GDM1 (cell line): ENCODE data around the gene ANKRD36C.
"Not testable (repeated sequence)": the region's sequence is repeated elsewhere in the genome, so short reads cannot be mapped to it uniquely, and the experiment has no call there.

ENCODE experiments used
- DNase-seq: peaks from one replicate; lab custom pipeline; 2025; lab: John Stamatoyannopoulos, UW

ANKRD36C gene

GRCh38 chr2:95991351-95992094, at the start of gene ANKRD36C:
Gene ANKRD36C, minus strand, starts transcription at chr2:95991824. Its CDS starts 116 bp downstream, at chr2:95991708.
- DNase-seq = not testable (repeated sequence)

DNA sequence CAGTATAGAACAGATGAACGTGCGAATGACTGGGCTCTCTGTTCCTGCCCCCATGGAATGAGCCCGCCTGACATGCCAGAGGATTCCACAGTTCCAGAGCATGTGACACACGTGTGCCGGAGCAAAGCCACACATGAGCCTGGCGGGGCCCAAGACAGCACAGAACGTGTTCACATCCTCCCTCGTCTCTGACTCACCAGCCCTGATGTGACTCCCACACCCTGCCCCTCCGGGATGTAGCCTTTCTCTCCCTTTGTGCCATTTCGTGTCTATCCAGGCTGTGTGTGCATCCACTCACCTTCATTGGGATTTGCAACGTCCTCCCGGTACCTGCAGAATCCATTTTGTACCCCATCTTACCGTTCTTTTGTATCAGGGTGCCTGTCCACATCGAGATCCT, 43.9 kb upstream of the ANKRD36C start:
- DNase-seq = not testable (repeated sequence)

DNA sequence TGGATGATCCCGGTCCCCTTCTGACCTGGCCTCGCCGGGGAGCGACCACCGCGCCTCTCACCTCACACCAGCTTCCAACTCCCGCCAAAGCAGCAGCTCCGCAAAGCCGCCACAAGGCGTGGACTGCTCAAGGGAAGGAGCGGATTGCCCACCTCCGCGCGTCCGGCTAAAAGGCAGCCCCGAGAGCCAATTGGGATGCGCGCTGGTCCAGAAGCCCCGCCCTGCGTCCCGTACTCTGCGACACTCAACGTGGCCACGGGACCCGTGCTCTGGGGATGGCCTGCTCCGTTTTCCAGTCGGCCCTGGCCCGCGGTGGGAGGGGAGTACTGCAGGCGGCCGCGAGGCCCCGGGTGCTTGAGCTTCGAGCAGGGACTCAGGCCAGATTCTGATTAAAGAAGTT, 43.2 kb upstream of the ANKRD36C start, which contains the start of gene GPAT2:
TSS of gene GPAT2 (minus strand) at position 125 of the 400 bp plus-strand sequence. CDS start 2,557 bp downstream, outside the sequence.
- not testable (repeated sequence) for DNase-seq

DNA sequence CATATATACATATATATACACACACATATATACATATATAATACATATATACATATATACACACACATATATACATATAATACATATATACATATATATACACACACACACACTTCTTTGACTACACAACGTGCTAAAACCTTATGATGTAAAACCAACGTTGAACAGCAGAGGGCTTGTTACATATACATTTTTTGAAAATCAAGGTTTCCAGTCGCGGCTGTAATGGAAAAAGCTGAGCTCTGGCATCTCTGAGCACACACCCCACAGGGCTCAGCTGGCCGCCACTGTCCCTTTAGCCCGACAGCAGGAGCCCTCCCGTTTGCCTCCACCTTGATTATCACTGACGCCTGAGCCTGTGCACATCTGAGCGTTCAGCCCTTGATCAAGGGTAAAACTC, 42.4 kb upstream of the ANKRD36C start:
- not testable (repeated sequence) for DNase-seq

DNA sequence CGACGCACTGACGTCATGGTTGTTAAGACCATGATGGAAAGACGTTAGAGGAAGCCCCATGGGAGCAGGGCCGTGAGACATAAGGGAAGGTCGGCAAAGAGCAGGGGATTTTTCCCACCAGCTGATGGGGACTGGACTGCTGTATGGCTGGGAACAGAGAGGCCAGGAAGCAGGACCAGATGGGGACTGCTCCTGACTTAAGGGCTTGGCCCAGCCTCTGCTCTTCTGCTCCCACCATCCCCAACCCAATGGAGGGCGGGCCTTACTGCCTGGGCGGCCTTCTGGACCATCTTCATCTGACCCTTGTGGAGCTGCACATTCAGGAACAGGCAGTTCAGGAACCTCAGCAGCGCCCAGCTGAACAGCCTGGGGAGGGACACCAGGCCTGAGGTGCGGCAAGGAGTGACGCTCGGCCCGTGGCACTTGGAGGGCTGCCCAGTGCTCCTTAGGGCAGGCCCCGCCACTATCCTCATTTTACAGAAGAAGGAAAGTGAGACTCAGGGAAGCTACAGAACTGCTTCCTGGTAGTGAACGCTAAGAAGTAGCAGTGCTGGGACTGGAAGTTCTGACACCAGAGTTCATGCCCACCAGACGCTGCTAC, 36.2 kb upstream of the ANKRD36C start:
- not testable (repeated sequence) for DNase-seq

GRCh38 chr2:96025755-96026154, 34.1 kb upstream of the ANKRD36C start:
- not testable (repeated sequence) for DNase-seq

DNA sequence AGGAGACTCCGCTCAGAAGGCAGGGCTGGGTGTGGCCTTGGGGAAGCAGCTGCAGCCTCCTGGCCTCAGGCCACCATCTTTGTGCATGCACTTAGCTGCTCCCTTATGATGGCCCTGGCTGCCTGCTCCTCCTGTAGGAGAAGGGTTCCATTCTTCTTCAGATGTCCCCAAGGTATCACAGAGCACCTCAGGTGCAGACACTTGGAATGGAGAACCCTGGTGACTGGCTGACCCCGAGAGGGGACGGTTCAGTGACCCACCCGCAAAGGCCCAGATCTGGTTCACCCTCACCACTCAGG, 33.5 kb upstream of the ANKRD36C start:
- DNase-seq = no peak

DNA sequence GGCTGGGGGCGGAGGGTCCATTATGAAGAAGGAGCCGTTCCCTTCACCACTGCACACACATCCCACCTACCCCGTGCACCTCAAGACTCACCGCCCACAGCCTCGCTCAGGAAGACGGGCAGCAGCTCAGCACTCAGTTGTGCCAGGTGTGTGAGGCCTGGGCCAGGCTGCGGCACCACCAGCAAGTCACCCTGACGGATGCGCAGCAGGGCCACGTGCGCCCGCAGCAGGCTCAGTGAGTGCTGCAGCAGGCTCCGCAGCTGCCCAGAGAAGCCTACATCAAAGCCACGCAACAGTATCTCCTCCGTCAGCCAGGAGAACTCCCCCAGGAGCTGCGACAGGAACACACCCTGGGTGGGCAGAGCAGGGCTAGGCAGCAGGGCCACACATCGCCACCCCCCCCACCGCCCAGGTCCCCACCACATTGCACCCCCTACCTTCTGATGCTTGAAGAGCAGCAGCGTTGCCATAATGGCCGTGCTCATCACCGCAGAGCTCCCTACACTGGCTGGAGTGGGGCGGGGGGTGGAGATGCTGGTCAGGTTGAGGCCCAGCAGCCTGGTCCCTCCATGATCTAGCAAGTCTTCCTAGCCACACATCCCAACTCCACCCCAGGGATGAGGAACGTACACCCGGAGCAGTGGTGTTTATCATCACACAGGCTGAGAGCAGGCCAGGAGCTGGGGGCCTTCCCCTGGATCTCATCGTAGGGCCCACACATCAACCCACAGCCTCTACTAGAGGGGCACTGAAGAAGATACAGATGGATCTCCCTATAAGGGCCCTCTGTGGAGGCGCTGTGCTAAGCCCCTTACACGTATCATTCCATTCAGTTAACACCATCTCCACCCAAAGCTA, 32.9 kb upstream of the ANKRD36C start:
- no peak for DNase-seq

DNA sequence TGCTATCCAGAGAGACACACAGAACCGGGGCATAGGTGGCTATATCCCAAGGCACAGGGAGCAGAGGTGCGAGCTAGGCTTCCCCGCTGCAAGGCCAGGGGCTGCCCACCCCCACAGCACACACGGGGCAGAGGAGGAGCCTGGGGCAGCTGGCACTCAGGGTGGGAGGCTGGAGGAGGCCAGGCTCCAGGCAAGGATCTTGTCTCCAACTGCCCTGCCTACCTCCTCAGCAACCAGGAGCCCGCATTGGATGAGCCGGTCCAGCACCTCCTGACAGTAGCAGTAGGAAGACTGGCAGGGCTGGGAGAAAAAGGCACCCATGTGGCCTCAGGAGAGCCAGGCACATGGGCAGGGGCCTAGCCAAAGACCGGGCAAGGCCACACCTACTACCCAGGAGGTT, 32.1 kb upstream of the ANKRD36C start:
- not testable (repeated sequence) for DNase-seq

GRCh38 chr2:96022701-96023447, 31.2 kb upstream of the ANKRD36C start:
- DNase-seq = not testable (repeated sequence)

DNA sequence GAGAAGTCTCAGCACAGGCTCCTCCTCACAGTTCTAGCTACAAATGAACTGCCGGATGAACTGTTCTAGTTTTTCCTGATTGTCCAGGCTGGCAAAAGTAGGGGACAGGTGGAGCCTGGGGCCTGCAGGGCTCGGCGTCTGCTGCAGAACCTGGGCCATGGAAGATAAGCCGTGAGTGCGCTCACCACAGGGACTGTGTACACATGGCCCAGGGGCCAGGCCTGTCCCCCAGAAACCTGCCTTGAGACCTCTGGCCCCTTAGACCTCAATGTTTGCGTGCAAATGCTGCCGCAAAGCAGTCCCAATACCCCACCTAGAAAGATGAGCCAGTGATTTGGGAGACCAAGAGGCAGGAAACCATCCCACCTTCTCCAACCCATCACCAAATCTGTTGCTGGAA, 30.5 kb upstream of the ANKRD36C start:
- not testable (repeated sequence) for DNase-seq

GRCh38 chr2:96021142-96021541, 29.5 kb upstream of the ANKRD36C start:
- DNase-seq = not testable (repeated sequence)

DNA sequence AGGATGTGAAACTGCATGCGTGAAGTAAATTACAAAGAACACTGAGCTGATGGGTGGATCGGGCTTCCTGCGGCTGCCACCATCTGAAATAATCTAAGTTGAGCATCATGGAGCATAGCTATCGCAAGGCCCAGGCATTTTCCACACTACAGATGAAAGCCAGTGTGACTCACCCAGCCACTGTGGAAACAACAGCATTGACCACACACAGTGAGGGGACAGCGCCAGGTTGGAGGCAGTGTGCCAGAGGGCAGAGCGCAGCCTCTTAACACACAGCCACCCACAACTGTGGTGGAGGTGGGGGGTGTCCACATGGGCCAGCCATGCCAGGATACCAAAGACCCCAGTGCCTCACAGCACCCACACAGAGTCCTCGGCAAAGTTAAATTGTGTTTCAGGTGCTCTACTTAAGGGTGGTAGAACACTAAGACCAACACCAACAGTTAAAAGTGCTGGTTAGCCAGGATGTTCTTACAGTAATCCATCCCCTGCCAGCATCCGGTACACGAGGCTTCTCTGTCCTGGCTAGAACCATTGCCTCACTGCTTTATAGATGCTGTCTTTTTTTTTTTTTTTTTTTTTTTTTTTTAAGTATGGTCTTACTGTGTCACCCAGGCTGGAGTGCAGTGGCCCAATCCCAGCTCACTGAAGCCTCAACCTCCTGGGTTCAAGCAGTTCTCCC, 28.4 kb upstream of the ANKRD36C start:
- DNase-seq = not testable (repeated sequence)

DNA sequence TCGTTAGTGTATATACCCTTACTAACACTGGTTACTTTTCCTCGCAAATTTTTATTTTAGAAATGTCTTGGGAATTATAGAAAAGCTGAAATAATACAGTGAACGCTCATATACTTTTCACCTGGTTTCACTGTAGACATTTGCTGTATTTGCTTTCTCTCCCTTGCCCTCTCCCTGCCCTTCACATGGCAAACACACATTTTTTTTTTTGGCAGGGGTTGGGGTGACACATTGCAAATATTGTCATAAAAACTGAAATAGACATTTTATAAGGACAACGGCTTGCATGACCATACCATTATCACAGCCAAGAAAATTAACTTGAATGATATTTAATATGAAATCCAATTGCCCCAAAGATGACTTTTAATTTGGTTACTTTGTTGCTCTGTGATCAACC, 24.7 kb upstream of the ANKRD36C start:
- not testable (repeated sequence) for DNase-seq

- not testable (repeated sequence) for DNase-seq
These were observed 21.2 kb upstream of the ANKRD36C start for GRCh38 chr2:96012792-96013264.

DNA sequence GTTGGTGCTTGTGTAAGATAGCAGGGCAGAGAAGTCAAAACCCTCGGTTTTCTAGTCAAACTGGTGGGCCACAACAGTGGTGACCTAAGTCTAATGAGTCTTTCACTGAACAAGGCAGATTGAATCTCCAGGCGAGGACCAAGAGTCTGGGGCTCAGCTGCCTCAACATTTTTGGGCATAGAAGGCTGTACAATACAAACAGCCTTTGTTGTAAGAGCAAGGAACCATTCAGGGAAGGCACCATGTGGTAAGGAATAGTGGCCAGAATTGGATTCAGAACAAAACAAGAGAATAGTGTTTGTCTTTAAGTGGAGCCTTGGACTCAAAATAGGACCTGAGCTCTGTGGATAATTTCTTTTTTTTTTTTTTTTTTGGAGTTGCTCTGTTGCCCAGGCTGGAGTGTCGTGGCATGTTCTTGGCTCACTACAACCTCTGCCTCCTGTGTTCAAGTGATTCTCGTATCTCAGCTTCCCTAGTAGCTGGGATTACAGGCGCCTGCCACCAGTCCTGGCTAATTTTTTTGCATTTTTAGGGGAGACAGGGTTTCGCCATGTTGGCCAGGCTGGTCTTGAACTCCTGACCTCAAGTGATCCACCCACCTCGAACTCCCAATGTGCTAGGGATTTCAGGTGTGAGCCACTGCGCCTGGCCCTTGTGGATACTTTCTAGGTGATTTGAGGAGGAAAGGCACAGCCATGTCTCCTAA, 20.6 kb upstream of the ANKRD36C start:
- not testable (repeated sequence) for DNase-seq

- DNase-seq = not testable (repeated sequence)
These were observed 19.5 kb upstream of the ANKRD36C start for GRCh38 chr2:96011129-96011455.

- not testable (repeated sequence) for DNase-seq
These were observed 18.9 kb upstream of the ANKRD36C start for GRCh38 chr2:96010320-96011128.

- DNase-seq = not testable (repeated sequence)
These were observed 18.2 kb upstream of the ANKRD36C start for GRCh38 chr2:96009833-96010232.

DNA sequence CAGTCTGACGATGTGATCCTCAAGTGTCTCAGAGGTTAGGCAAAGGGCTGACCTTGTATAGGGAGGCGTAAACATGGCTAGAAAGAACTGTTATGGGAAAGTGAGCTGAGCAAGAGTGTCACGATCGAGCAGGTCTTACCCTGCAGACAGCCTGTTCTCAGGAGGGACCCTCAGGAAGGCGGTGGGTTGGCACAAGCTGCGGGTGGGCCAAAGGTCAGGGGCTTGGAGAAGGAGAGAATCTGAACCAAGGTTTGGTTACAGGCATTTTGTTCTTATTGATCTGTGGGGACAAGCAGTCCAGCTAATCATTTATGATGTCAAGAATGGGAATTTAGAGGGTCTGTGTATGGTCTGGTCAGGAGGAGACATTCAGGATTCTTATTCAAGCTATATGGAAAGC, 16.4 kb upstream of the ANKRD36C start:
- DNase-seq = not testable (repeated sequence)
